ENCODE data around the gene MTAP.

The MTAP gene

DNA sequence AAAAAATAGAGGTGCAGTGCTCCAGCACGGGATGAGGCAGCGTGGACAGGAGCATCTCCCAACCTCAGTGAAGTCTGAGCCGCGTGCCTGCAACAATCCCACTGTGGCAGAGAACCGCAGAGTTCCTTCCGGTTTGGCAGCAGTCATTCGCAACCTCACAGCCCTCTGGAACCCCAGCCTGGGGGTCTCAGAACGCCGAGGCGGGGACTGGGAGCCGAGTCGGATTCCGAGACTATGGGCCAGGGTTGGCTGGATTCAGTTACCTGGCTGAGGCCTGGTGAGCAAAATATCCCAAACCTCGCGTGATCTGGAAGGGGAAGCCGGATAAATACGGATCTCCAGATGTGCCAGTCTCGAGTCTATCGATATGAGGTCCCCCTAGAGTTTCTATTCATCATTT is 164.7 kb downstream of the MTAP start:
- Histone ChIP-seq H3K27ac (ENCODE audit: low read length) (no peak overlapping the region), H3F3A (ENCODE audit: insufficient read depth, low read length) (no peaks in the 10 kb centered on the region), H3K36me3 (replicated peaks; ENCODE audit: insufficient read depth, low read length) (no peaks in the 10 kb centered on the region), H3K4me1 (ENCODE audit: low read length) (no peaks in the 10 kb centered on the region), H3K79me2 (ENCODE audit: low read length) (no peaks in the 10 kb centered on the region), H2AFZ (ENCODE audit: low read length) (no peak overlapping the region), H3K9me3 (replicated peaks; ENCODE audit: insufficient read depth, low read length) (no peaks in the 10 kb centered on the region), H3K4me3 (ENCODE audit: low read length) (no peak overlapping the region), H4K20me1 (ENCODE audit: insufficient read depth, low read length) (no peaks in the 10 kb centered on the region), H3K27me3 (replicated peaks; ENCODE audit: insufficient read depth, low read length) (no peaks in the 10 kb centered on the region), H3K9ac (ENCODE audit: low read length) (no peak overlapping the region), H3K4me2 (ENCODE audit: low read depth, low read length) (no peak overlapping the region), H3K9me2 (replicated peaks; ENCODE audit: insufficient read depth, low read length) (no peaks in the 10 kb centered on the region)
- TF ChIP-seq EZH2 (optimal IDR thresholded peaks at IDR 0.05; ENCODE audit: low read depth, low read length) = no peak
- no peak for TF ChIP-seq EZH2phosphoT487 (IDR thresholded peaks at IDR 0.05; ENCODE audit: low read length)
- TF ChIP-seq, protein P1, sequence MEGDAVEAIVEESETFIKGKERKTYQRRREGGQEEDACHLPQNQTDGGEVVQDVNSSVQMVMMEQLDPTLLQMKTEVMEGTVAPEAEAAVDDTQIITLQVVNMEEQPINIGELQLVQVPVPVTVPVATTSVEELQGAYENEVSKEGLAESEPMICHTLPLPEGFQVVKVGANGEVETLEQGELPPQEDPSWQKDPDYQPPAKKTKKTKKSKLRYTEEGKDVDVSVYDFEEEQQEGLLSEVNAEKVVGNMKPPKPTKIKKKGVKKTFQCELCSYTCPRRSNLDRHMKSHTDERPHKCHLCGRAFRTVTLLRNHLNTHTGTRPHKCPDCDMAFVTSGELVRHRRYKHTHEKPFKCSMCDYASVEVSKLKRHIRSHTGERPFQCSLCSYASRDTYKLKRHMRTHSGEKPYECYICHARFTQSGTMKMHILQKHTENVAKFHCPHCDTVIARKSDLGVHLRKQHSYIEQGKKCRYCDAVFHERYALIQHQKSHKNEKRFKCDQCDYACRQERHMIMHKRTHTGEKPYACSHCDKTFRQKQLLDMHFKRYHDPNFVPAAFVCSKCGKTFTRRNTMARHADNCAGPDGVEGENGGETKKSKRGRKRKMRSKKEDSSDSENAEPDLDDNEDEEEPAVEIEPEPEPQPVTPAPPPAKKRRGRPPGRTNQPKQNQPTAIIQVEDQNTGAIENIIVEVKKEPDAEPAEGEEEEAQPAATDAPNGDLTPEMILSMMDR (IDR thresholded peaks at IDR 0.05; ENCODE audit: low read length) = no peak
- DNase-seq = no peak

DNA sequence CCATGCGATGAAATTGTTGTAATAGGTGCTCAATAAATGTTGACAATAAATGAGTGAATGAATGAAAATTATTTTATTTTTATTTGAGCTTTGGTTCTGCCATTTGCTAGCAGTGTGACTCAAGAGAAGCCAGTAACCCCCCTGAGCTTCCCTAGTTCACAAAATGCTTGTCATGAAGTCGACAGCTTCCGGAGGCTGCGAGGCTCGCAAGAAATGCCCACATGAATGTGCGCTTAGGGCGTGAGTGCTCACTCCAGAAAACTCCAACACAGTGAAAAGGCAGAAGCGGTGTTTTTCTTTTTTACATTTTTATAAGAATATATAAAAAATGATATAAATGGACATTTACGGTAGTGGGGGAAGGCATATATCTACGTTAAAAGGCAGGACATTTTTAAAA is 165.3 kb downstream of the MTAP start:
- no peaks in the 10 kb centered on the region for H3F3A ChIP-seq (ENCODE audit: insufficient read depth, low read length)
- H3K36me3 ChIP-seq (replicated peaks; ENCODE audit: insufficient read depth, low read length) = no peaks in the 10 kb centered on the region
- H3K4me2 ChIP-seq (ENCODE audit: low read depth, low read length) = no peak overlapping the region
- no peaks in the 10 kb centered on the region for H3K27me3 ChIP-seq (replicated peaks; ENCODE audit: insufficient read depth, low read length)
- no peaks in the 10 kb centered on the region for H3K9me3 ChIP-seq (replicated peaks; ENCODE audit: insufficient read depth, low read length)
- DNase-seq = no peak
- H3K27ac ChIP-seq (ENCODE audit: low read length) = no peak overlapping the region
- TF ChIP-seq, protein P1 (IDR thresholded peaks at IDR 0.05; ENCODE audit: low read length) = no peak
- TF ChIP-seq EZH2phosphoT487 (IDR thresholded peaks at IDR 0.05; ENCODE audit: low read length) (no peak), EZH2 (optimal IDR thresholded peaks at IDR 0.05; ENCODE audit: low read depth, low read length) (no peak)
- H3K4me1 ChIP-seq (ENCODE audit: low read length) = no peaks in the 10 kb centered on the region
- no peaks in the 10 kb centered on the region for H3K9me2 ChIP-seq (replicated peaks; ENCODE audit: insufficient read depth, low read length)
- no peak overlapping the region for H3K4me3 ChIP-seq (ENCODE audit: low read length)
- no peak overlapping the region for H3K9ac ChIP-seq (ENCODE audit: low read length)
- no peaks in the 10 kb centered on the region for H3K79me2 ChIP-seq (ENCODE audit: low read length)
- no peaks in the 10 kb centered on the region for H4K20me1 ChIP-seq (ENCODE audit: insufficient read depth, low read length)
- no peak overlapping the region for H2AFZ ChIP-seq (ENCODE audit: low read length)

DNA sequence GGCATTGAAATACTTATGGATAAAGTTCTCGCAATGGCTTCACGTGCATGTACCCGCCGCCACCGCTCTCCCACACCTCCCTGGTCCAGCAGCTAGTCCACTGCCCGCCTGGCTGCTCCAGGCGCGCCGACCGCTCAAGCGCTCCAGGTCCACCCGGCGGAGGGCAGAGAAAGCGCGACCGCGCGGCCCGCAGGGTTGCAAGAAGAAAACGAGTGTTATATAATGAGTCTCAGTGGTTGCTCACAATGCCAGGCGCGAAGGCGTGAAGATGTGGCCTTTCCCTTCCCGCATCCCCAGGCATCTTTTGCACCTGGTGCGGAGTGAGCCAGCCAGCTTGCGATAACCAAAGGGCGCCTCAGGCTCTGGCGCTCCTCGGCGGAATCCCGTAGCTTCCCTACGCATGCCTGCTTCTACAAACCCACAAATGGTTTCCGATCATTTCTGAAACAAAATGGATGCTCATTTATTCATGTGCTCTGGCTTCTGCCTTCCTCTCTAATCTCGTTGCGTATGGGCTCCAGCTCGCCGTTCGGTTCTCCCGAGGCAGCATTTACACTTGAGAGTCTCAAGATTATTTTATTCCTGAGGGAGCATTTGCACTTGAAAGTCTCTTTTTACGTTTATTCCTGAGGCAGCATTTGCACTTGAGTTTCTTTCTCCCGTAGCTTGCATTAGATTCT is 166.0 kb downstream of the MTAP start:
- Histone ChIP-seq H3K36me3 (replicated peaks; ENCODE audit: insufficient read depth, low read length) (no peaks in the 10 kb centered on the region), H3K27me3 (replicated peaks; ENCODE audit: insufficient read depth, low read length) (no peaks in the 10 kb centered on the region), H3K79me2 (ENCODE audit: low read length) (no peaks in the 10 kb centered on the region), H2AFZ (ENCODE audit: low read length) (no peak overlapping the region), H4K20me1 (ENCODE audit: insufficient read depth, low read length) (no peaks in the 10 kb centered on the region), H3K27ac (ENCODE audit: low read length) (no peak overlapping the region), H3F3A (ENCODE audit: insufficient read depth, low read length) (no peaks in the 10 kb centered on the region), H3K4me2 (ENCODE audit: low read depth, low read length) (no peak overlapping the region), H3K4me3 (ENCODE audit: low read length) (no peak overlapping the region), H3K9me2 (replicated peaks; ENCODE audit: insufficient read depth, low read length) (no peaks in the 10 kb centered on the region), H3K9me3 (replicated peaks; ENCODE audit: insufficient read depth, low read length) (no peaks in the 10 kb centered on the region), H3K4me1 (ENCODE audit: low read length) (no peaks in the 10 kb centered on the region), H3K9ac (ENCODE audit: low read length) (no peak overlapping the region)
- no peak for TF ChIP-seq EZH2phosphoT487 (IDR thresholded peaks at IDR 0.05; ENCODE audit: low read length)
- no peak for DNase-seq

Measured in MM.1S (cell line).